ENCODE results near the gene ASB2.

ASB2 gene

DNA sequence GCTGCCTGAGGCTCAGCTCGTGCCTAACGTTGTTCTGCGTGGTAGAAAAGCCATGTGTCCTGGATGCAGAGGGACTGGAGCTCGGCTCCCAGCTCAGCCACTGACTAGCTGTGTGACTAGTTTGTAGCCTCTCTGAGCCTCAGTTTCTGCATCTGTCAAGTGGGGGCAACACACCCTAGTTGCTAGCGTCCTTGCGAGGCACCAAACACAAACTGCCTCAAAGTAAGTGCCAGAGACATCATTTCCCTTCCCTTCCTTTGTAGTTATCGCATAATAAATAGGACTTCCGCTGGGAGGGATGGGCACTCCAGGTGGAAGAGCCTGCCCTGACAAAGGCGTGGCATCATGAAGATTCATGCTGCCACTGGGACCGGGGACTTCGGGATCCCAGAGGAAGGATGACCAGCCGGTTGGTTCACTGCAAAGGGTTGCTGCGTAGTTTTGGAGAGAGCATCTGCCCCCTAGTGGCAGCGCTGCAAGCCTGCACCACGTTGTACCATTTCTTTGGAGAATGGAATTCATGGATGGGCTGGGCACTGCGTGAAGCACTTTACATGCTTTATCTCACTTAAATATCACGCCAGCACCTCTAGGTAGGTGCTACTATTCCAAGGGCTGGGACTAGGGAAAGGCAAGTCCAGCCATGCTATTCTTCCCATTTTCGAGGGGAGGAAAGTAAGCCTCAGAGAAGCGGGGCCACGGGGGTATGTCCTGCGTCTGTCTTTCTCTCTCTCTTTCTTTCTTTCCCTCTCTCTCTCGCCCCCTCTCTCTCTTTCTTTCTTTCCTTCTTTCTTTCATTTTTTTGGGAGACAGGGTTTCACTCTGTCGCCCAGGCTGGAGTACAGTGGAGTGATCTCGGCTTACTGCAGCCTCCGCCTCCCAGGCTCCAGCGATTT lies 25.4 kb upstream of the ASB2 start:
- DNase-seq (ENCODE audit: low spot score) (peak; percentile 64), FAIRE-seq (no peak)

DNA sequence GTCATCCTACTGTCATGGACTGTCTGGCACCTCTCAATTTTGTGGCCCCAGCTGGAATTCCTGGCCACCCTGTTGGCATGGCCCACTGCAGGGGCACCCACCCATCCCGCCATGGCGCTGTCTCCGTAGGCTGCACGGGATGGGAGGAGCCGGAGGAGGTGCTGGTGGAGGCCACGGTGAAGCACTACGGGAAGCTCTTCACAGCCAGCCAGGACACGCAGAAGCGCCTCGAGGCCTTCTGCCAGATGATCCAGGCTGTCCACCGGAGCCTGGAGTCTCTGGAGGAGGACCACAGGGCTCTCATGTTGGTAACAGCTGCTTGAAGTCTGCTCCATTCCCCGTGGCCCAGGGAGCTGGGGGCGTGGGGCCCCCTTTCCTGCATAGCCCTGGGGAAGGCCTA lies 24.6 kb upstream of the ASB2 start:
- FAIRE-seq = no peak
- no peak for DNase-seq (ENCODE audit: low spot score)

DNA sequence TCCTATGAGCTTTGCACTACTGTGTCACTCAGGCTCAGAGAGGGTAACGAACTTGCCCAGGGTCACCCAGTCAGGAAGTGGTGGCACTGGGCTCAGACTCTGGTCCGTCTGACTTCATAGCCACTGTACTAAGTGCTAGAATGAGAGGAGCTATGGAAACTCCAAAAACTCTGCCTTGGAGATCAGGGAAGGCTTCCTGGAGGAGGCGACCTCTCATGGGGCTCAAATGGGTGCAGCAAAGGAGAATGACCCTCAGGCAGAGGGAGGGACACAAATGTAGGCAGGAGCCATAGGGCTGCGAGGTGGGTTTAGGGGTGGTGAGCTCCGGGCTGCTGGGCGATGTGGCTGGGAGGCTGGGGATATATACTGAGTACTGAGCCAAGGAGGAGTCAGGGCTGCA lies 23.9 kb upstream of the ASB2 start:
- no peak for DNase-seq (ENCODE audit: low spot score)
- no peak for FAIRE-seq

DNA sequence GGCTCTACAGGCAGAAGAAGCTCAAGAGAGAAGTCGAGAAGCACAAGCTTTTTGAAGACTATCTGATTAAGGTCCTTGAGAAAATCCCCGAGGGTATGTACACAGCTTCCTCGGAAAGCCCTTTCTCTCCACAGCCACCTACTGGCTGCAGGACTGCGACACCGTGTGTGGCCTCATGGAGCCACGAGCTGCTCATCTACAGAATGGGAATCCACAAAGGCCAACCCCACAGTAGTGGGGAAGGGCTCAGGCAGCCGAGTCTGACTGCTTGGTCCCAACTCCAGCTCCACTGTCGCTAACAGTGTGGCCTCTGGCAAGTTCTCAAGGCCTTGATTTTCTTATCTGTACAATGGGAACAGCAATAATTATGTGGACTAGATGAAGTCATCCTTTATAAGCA lies 23.2 kb upstream of the ASB2 start:
- DNase-seq (ENCODE audit: low spot score) (no peak), FAIRE-seq (no peak)

DNA sequence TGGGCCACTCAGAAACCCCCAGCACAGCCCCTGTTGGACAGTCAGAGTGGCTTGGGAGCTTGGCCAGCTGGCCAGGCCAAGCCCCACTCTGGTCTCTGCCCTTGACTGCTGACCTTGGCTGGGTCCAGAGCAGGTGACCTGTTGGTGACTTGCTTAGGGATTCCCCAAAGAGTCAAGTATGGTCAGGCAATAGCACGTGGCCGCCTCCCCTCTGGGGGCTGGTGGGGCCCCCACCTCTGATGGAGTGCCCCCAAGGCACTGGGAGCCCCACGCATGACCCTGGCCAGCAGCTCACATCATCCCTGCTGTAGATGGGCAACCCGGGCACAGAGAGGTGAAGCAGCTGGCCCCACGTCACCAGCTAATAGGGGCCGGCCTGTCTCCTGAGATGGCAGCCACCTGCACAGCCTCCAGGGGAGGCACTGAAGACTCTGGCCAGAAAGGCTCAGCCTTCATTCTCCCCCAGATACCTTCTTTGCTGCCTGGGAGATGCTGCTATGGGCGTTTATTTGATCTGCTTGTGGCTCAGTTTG lies 22.6 kb upstream of the ASB2 start:
- FAIRE-seq = no peak

DNA sequence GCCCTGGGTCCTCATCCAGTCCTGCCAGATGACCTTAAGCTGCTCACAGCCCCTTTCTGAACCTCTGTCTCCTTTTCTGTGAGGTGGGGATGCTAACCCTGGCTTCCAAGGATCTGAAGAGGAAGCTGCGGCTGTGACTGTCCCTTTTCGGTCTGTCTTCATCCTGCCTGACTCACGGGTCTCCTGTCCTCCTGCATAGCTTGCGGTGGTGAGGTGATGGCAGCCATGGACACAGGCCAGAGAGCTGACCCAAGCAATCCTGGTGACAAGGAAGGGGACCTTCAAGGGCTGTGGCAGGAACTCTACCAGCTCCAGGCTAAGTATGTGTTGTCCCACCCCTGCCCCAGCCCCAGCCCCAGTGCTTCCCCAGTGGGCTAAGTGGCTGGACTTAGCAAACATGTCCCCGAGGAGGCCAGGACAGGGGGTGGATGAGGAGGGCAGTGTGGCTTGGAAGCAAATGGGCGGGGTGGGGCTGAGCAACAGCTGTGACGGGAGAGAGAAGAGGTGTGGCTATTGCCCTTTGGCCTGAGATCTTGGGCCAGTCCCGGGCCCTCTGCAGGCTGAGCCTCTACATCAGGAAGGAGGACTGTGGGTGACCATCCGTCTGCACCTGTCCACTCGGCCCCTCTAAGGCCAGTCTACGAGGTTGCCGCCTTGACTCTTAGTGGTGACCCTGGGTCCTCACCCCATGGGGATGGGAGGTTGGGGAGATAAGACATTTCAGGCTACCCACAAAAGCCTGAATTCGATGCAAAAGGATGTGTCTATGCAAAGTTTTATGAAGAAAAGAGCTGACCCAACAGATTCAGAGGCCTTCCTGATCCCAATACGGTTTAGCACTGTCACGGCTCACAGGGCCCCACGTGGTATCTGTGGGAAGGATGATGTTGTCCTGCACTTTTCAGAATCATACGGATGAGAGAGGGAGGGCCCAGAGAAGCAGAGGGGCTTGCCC lies 21.8 kb upstream of the ASB2 start:
- no peak for DNase-seq (ENCODE audit: low spot score)
- FAIRE-seq = no peak

More for the DNA sequence above, 22.6 kb upstream of the ASB2 start:
- no peak for DNase-seq (ENCODE audit: low spot score)

DNA sequence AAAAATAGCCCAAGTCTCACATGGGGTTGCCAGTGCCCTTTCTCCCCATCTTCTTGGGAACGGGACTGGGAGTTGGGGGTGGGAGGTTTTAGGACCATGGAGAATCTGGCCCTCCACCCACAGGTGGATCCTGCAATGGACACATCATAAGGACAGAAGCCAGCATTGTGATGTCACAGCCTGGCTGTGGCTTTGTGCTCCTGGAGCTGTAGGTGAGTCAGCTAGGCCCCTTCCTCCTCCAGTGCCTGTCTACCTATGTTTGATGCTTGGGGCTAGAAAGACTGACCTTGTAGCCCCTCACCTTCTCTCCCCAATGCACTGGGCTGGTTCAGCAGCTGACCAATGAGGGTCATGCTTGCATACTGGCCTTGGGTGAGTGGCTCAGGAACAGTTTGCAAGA lies 20.7 kb upstream of the ASB2 start, which contains the start of gene CCDC197:
TSS of gene CCDC197 (plus strand) at position 220 of the 400 bp plus-strand sequence. CDS start 831 bp downstream, outside the sequence.
- FAIRE-seq = no peak
- peak; percentile 17 for DNase-seq (ENCODE audit: low spot score)

DNA sequence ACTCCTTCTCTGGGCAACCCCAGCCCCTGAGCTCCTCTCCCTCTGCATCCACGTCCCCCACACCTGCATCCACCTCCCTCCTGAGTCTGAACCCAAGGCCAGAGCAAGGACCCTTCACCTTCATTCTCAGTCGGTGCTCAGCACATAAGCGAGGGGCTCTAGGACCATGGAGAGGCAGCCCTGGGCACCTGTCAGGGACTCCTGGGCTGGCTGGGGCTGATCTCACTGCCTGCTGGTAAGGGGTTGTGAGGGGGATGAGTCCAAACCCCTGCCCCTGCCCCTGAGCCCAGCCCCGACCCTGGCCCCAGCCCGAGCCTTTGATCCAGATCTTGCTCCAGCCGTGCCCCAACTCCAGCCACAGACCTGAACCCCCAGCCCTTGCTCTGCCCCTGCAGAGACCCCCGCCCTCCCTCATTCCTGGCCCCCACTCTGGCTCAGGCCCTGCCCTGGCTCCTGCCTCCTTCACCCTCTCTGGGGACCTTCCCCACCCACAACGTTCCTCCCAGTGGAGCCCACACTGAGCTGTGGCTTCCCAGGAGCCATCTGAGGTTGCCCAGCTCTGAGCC lies 19.8 kb upstream of the ASB2 start:
- no peak for DNase-seq (ENCODE audit: low spot score)

DNA sequence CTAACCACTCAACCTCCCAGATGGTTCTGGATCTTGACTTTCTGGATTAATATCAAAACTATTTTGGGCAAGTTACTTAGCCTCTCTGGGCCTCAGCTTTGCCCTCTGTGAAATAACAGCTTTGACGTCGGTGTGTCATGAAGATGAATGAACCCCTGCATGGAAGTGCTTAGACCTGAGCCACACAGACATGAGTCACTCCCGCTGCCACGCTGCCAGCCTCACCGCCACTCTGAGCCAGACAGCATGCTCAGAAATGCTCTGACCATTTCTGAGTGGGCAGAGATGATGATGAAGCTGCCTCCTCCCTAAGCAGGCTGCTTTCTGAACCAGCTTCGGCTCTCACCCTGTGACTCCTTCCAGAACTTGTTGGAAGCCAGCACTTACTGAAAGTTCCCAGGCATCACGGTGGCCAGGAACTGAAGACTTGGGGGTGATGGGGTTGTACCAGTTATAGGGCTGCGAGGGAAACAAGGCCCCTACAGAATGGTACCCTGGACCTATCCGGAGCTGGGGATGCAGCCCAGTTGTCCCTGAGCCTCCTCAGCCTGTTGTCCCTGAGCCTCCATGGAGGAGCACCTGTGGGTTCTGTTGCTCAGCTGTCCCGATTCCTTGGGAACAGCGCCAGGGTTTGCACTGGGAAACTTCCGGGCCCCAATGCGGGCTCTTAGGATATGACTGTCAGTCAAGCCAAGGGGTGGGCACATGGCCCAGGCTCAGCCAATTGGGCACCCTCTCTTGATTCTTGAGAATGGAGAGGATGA lies 18.7 kb upstream of the ASB2 start:
- FAIRE-seq (no peak), DNase-seq (ENCODE audit: low spot score) (peak; percentile 75)

More for the DNA sequence above, 19.8 kb upstream of the ASB2 start:
- FAIRE-seq = no peak

DNA sequence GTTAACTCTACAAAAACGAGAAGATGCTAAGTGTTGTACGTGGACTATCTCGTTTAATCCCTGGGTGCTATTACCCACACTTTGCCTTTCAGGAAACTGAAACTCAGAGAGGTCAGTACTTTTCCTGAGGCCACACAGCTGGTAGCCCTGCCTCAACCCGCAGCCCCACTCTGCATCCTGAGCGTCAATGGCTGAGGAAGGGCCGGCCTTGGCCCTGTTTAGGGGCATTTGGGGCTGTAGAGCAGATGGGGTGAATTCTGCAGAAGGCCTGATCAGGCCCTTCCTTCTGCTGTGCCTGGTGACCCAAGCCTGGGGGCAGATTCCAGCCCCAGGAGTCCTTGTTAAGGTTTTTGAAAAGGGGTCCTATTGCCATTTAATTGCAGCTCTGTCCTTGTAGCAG lies 17.0 kb upstream of the ASB2 start:
- FAIRE-seq = no peak
- DNase-seq (ENCODE audit: low spot score) = no peak

DNA sequence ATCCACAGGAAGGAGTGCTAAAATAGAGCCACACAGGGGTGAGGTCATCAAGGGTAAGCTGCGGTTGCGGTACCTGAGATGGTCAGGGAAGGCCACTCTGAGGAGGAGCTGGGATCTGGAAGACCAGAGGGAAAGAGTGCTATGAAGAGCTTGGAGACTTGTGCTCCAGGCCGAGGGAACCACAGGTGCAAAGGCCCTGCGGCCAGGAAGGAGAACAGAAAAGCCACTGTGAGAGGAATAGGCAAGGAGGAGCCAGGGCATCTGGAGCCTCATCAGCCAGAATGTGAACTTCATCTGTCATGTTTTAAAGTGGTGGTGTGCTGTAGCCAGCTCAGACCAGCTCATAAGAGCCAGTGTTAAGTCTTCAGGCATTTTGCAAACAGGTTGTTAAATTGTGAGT lies 15.3 kb upstream of the ASB2 start:
- DNase-seq (ENCODE audit: low spot score) = no peak
- no peak for FAIRE-seq

DNA sequence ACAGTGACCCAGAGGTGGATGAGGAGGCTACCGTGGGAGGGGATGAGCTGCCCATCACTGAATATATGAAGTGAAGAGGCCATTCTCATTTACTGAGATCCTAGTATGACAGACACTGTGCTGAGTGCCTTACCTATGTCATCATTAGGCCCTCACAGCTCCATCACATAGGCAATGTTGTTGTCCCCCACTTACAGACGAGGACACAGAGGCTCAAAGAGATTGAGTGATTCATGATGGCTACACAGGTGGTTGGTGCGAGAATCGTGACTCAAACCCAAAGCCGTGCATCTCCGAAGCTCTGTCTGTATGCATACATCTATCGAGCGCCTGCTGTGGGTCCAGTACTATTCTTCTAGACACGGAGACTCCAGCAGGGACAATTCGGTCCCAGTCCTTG lies 14.8 kb upstream of the ASB2 start:
- FAIRE-seq (no peak), DNase-seq (ENCODE audit: low spot score) (no peak)

DNA sequence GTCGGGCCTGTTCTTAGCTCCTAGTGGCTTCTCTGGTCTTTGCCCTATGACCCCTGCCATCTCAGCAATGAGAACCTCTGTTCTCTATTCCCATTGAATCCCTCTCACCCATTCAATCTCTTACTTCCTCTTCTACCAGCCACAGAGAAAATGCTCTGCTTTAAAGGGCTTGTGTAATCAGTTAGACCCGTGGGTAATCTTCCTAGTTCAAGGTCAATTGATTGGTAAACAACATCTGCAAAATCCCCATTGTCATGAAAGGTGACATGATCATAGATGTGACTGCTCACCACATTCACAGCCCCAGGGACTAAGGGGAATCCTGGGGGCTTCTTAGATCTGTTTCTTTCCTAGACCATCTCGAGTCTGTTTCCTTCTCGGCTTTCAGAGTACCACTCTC lies 13.6 kb upstream of the ASB2 start:
- DNase-seq (ENCODE audit: low spot score) (no peak), FAIRE-seq (no peak)

DNA sequence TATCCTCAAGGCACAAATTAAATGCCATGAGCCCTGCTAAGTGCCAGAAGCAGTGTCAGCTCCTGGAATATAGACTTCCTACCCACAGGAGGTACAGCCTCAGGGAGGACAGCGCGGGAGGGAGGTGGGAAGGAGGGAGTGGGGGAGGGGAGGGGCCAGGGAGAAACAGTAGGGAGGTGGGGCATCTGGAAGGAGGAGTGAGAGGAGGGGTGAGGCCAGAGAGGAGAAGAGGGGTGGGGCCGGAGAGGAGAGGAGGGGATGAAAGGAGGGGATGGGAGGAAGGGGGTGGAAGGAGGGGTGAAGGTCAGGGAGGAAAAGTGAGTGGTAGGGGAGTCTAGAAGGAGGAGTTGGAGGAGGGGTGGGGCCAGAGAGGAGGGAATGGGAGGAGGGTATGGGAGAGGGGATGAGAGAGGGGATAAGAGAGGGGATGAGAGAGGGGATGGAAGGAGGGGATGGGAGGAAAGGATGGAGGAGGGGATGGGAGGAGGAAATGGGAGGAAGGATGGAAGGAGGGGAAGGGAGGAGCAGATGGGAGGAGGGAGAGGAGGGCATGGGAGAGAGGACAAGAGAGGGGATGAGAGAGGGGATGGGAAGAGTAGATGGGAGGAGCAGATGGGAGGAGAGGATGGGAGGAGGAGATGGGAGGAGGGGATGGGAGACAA lies 11.6 kb upstream of the ASB2 start:
- no peak for FAIRE-seq
- DNase-seq (ENCODE audit: low spot score) = no peak

DNA sequence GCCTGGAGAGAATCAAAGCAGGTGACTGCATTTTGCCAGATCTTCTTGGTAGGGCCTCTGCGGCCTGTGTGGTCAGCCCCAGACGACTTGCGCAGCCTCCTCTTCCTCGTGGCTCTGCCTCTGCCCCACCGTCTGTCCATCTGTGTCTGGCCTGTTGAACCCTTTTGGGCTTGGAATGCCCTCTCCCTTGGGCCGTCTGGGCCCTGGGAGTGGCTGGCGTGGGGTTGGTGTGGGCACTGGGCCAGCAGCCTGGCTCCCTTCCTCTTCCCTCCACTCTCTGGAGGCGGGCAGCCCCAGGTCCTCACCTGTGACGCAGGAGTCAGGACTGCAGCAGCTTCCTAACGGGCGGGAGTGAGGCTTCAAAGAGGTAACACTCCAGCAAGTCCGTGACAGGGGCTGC lies 11.0 kb upstream of the ASB2 start:
- no peak for FAIRE-seq
- no peak for DNase-seq (ENCODE audit: low spot score)

DNA sequence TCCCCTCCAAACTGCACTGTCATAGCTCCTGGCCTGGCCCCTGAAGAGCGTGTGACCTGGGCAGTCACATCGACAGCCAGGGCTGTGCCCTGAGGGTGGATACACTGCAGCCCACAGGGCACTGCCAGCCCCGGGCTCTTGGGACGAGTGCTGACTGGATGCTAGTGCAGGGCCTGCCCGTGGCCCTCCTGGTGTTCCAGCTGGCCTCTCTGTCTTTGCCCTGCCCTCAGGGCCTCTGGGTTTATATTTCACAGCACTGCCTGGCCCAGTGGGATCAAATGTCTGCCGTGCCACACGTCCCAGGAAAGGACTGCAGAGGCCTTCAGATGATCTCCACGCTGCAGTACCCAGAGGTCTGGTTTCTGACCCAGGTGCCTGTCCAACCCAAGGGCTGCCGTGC lies 10.6 kb upstream of the ASB2 start:
- no peak for FAIRE-seq
- DNase-seq (ENCODE audit: low spot score) = no peak

DNA sequence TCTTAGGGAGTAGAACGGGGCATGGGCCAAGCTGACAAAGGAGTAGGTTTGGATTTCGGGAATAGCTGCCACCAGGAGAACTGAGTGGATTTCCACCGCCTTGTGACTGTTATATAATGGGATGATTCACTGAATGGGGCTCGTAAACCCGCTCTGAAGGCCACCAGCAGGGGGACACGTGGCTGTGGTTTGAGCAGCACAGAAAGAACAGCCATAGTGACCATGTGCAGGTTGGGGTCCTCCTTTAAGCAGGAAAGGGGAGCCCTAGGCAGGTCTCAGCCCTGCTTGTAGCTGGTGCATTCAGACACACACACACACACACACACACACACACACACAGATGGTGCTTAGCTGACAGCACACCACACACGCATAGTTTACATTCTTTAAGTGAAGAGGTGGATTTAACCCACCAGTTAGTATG lies 8.6 kb upstream of the ASB2 start:
- FAIRE-seq = no peak
- DNase-seq (ENCODE audit: low spot score) = peak; percentile 75

DNA sequence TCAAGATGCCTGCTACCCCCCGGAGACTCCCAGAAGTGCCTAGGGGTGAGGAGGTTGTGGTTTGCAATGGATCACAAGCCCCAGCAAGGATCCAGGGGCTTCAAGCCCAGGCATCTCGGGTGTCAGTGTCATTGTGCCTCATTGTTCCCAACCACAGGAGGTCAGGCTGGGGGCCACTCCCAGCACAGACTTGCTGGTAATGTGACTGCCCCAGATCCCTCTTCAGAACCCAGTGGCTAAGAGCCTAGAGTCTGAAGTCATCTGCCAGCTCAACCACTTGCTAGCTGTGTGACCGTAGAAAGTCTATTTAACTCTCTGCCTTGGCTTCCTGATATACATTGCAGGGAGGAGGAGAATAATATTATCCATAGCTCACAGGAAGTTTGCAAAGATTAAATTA lies 7.7 kb upstream of the ASB2 start:
- peak; percentile 7 for DNase-seq (ENCODE audit: low spot score)
- FAIRE-seq = no peak

DNA sequence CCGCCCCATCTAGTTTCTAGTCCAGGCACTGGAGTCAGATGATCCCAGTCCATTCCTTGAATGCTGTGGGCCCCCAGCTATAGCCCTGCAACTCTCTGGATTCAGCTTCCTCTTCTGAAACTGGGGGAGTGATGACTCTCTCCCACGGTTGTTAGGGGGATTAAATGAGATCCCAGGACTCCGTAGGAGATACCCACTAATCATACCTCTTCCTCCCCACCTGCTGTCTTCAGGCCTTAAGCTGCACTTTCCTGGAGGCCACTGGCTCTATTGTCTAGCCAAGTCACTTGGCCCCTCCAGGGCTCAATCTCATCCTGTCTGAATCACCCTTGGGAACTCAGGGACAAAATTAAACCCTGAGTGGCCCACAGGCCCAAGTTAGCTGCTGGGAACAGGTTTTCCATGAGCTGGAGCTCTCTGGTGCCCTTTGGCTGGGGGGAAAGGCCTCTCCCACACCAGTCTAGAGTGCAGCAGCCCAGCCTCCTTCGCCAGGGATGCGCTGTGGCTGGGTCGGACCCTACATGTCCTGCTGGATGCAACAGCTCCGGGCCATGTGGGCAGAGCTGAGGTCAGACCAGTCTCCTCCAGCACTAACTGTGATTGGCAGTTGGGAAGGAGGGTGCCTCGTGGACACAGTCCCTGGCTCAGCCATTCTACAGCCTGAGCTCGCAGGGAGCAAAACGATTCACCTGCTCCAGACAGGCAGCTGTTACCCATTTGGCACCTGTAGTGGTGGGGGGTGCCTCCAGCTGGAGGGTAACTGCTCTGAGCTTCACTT lies 6.0 kb upstream of the ASB2 start:
- FAIRE-seq = no peak

More for the DNA sequence above, 6.0 kb upstream of the ASB2 start:
- DNase-seq (ENCODE audit: low spot score) = no peak
